WTC11 (cell line): ENCODE measurements around the gene PIK3R6. TPM values are rescaled to one million over a fixed set of nuclear protein-coding genes. Genes with fewer than 3 reads are reported as not detected.

Experiments
- ATAC-seq: fragments of 200-7000 bp; cut with Tn5 transposase; 2 replicates; pipeline ENCODE4 v1.10.0; 2021; ENCODE audit warnings: mild to moderate bottlenecking, moderate library complexity
- CTCF ChIA-PET: fragments of 300-600 bp; sonication (Branson Sonifier 250); formaldehyde crosslinking; loops from one replicate; lab custom pipeline; 2021; ENCODE audit warnings: antibody characterized with exemption; lab: Charles Lee
- POLR2A ChIA-PET: fragments of 350-600 bp; sonication (Branson Sonifier 250); formaldehyde crosslinking; loops from one replicate; lab custom pipeline; 2021; ENCODE audit warnings: antibody characterized with exemption; lab: Charles Lee
- DNase-seq: peaks from one replicate; pipeline ENCODE4 v3.0.0; 2021; ENCODE audit warnings: low spot score
- H3K27ac Mint-ChIP-seq: 2 replicates; pipeline ENCODE4 v1.8.0; 2021; ENCODE audit warnings: mixed read lengths
- H3K27me3 Mint-ChIP-seq: 2 replicates; pipeline ENCODE4 v1.8.0; 2021; ENCODE audit warnings: low read depth, mild to moderate bottlenecking, moderate library complexity, mixed read lengths
- H3K36me3 Mint-ChIP-seq: 2 replicates; pipeline ENCODE4 v1.8.0; 2021; ENCODE audit warnings: mixed read lengths
- H3K4me1 Mint-ChIP-seq: 2 replicates; pipeline ENCODE4 v1.8.0; 2022; ENCODE audit warnings: mixed read lengths
- H3K4me3 Mint-ChIP-seq: 2 replicates; pipeline ENCODE4 v1.8.0; 2021; ENCODE audit warnings: mild to moderate bottlenecking, moderate library complexity, mixed read lengths
- H3K9me3 Mint-ChIP-seq: 2 replicates; pipeline ENCODE4 v1.8.0; 2021; ENCODE audit warnings: mixed read lengths
- CREM ChIP-seq: sonication (generic); formaldehyde crosslinking; IDR thresholded peaks from 2 replicates; pipeline ENCODE4 v1.8.1; 2022; ENCODE audit warnings: mild to moderate bottlenecking, missing genetic modification reagents, moderate library complexity
- JUN ChIP-seq: sonication (generic); formaldehyde crosslinking; IDR thresholded peaks from 2 replicates; pipeline ENCODE4 v1.8.0; 2023; ENCODE audit warnings: mild to moderate bottlenecking, missing genetic modification reagents
- MXD4 ChIP-seq: fragments of 250-450 bp; sonication (Bioruptor Pico); IDR thresholded peaks from 2 replicates; pipeline ENCODE4 v1.8.0; 2021; ENCODE audit warnings: mild to moderate bottlenecking, moderate library complexity, borderline replicate concordance
- RELA ChIP-seq: sonication (generic); formaldehyde crosslinking; IDR thresholded peaks from 2 replicates; pipeline ENCODE4 v1.8.1; 2022; ENCODE audit warnings: missing genetic modification reagents, mild to moderate bottlenecking, borderline replicate concordance
- ZNF138 ChIP-seq: sonication (generic); formaldehyde crosslinking; conservative IDR thresholded peaks from 2 replicates; pipeline ENCODE4 v1.8.1; 2022; ENCODE audit warnings: mild to moderate bottlenecking, moderate library complexity, missing genetic modification reagents
- ZNF317 ChIP-seq: sonication (generic); formaldehyde crosslinking; IDR thresholded peaks from 2 replicates; pipeline ENCODE4 v1.8.1; 2023; ENCODE audit warnings: low read depth, mild to moderate bottlenecking, moderate library complexity, missing genetic modification reagents, borderline replicate concordance
- ZNF423 ChIP-seq: fragments of 250-450 bp; sonication (Bioruptor Pico); IDR thresholded peaks from 2 replicates; pipeline ENCODE4 v2.1.2; 2022; ENCODE audit warnings: mild to moderate bottlenecking, moderate library complexity
- total RNA-seq: library from RNA; stranded (reverse); gene quantifications from 3 replicates; pipeline ENCODE4 v1.2.3, GENCODE V29; 2021
- TF ChIP-seq, protein P1 (sequence below): sonication (generic); formaldehyde crosslinking; IDR thresholded peaks from 2 replicates; pipeline ENCODE4 v1.8.0; 2022; ENCODE audit warnings: mild to moderate bottlenecking, missing genetic modification reagents
- TF ChIP-seq, protein P2 (sequence below): fragments of 250-450 bp; sonication (Bioruptor Pico); conservative IDR thresholded peaks from 2 replicates; pipeline ENCODE4 v1.9.0; 2021; ENCODE audit warnings: mild to moderate bottlenecking
- TF ChIP-seq, protein P3 (sequence below): sonication (generic); formaldehyde crosslinking; IDR thresholded peaks from 2 replicates; pipeline ENCODE4 v1.8.1; 2023; ENCODE audit warnings: mild to moderate bottlenecking, missing genetic modification reagents
- TF ChIP-seq, protein P4 (sequence below): sonication (generic); formaldehyde crosslinking; conservative IDR thresholded peaks from 2 replicates; pipeline ENCODE4 v1.8.1; 2022; ENCODE audit warnings: mild to moderate bottlenecking, missing genetic modification reagents
- TF ChIP-seq, protein P5 (sequence below): sonication (generic); formaldehyde crosslinking; IDR thresholded peaks from 2 replicates; pipeline ENCODE4 v1.8.1; 2023; ENCODE audit warnings: mild to moderate bottlenecking, moderate library complexity, missing genetic modification reagents
- TF ChIP-seq, protein P6 (sequence below): sonication (generic); formaldehyde crosslinking; IDR thresholded peaks from 2 replicates; pipeline ENCODE4 v1.8.1; 2022; ENCODE audit warnings: mild to moderate bottlenecking, moderate library complexity, missing genetic modification reagents

The PIK3R6 gene
- total RNA-seq, 1 experiment from 2014 or later, result 0.15 TPM

DNA sequence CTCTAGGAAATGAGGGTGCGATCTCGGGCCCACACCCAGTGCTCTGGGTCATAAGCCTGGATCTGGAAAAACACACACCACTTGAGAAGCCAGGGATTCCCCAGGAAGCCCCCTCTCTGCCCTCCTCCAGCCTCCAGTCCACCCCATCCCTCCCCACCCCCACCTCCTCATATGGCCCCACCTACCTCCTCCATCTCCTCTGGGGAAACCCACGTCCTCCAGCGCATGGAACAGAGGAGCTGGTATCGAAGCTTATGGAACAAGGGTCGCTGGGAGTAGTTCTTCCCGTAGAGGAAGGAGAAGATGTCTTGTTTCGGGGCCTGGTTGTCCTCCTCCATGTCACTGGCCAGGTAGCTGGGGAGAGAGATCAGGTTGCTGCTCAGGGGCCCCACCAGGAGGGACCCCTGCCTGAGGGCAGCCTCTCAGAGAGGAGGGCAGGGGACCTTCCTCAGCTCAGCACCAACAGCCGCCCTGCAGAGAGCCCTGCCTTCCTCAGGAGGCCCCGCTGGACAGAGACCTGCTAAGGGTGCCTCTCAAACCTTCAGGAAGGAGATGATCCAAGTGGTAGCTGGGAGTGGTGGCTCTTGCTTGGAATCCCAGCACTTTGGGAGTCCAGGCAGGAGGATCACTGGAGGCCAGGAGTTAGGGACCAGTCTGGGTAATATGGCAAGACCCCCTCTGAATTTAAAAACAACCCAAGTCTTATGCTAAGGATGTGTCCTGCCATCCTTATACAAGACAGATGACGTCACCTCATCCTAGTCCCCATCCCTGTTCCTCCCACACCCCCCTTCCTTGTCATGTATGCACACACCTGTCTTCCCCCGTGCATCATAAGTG lies 114.1 kb downstream of the PIK3R6 start:
- 0 out of 2 replicates have a peak, but pooled peaks cover 10% of the 10 kb centered on the region for H3K9me3 Mint-ChIP-seq
- peaks cover 7% of the 10 kb centered on the region for H3K27me3 Mint-ChIP-seq
- POLR2A ChIA-PET, result no interaction called here
- CTCF ChIA-PET, result interaction anchor here (0.9 to 6.8 kb wide), 5 partner anchors 32 to 141 kb away, joined by 3 to 65 read pairs (median 7); partner anchors contain the start of gene MYH10
- TF ChIP-seq, protein P1, sequence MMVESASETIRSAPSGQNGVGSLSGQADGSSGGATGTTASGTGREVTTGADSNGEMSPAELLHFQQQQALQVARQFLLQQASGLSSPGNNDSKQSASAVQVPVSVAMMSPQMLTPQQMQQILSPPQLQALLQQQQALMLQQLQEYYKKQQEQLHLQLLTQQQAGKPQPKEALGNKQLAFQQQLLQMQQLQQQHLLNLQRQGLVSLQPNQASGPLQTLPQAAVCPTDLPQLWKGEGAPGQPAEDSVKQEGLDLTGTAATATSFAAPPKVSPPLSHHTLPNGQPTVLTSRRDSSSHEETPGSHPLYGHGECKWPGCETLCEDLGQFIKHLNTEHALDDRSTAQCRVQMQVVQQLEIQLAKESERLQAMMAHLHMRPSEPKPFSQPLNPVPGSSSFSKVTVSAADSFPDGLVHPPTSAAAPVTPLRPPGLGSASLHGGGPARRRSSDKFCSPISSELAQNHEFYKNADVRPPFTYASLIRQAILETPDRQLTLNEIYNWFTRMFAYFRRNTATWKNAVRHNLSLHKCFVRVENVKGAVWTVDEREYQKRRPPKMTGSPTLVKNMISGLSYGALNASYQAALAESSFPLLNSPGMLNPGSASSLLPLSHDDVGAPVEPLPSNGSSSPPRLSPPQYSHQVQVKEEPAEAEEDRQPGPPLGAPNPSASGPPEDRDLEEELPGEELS (CRISPR knock-in tag), result no peak
- TF ChIP-seq MXD4 (CRISPR knock-in tag) (no peak), CREM (no peak), JUN (CRISPR knock-in tag) (no peak), RELA (CRISPR knock-in tag) (no peak), ZNF317 (no peak), ZNF423 (CRISPR knock-in tag) (no peak), ZNF138 (no peak)
- TF ChIP-seq, protein P2, sequence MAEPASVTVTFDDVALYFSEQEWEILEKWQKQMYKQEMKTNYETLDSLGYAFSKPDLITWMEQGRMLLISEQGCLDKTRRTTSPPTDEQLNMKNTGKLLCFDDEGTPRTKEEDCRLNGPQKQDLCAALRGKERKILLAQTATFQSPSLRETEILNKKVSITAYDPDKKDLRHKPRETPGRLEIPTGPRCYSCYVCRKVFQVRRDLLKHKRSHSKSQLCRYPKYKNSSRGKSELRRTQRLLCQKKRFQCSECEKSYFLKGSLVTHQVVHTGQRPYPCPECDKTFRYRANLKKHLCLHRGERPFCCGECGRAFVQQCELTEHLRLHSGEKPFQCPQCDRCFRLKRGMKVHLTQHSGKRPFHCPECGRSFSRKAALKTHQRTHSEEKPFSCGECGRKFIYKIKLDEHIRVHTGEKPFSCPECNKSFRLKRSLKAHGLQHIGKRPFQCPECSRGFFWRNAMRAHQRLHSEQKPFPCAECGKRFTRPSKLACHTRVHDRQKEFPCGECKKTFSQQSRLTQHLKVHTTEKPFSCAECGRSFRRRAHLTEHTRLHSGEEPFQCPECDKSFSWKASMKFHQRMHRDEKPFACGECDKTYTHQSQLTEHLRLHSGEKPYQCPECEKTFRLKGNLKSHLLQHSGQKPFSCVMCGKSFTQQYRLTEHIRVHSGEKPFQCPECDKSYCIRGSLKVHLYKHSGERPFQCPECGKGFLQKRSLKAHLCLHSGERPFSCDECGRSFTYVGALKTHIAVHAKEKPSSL (CRISPR knock-in tag), result no peak
- TF ChIP-seq, protein P3, sequence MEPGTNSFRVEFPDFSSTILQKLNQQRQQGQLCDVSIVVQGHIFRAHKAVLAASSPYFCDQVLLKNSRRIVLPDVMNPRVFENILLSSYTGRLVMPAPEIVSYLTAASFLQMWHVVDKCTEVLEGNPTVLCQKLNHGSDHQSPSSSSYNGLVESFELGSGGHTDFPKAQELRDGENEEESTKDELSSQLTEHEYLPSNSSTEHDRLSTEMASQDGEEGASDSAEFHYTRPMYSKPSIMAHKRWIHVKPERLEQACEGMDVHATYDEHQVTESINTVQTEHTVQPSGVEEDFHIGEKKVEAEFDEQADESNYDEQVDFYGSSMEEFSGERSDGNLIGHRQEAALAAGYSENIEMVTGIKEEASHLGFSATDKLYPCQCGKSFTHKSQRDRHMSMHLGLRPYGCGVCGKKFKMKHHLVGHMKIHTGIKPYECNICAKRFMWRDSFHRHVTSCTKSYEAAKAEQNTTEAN (CRISPR knock-in tag), result no peak
- TF ChIP-seq, protein P4, sequence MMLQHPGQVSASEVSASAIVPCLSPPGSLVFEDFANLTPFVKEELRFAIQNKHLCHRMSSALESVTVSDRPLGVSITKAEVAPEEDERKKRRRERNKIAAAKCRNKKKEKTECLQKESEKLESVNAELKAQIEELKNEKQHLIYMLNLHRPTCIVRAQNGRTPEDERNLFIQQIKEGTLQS (CRISPR knock-in tag), result no peak
- TF ChIP-seq, protein P5, sequence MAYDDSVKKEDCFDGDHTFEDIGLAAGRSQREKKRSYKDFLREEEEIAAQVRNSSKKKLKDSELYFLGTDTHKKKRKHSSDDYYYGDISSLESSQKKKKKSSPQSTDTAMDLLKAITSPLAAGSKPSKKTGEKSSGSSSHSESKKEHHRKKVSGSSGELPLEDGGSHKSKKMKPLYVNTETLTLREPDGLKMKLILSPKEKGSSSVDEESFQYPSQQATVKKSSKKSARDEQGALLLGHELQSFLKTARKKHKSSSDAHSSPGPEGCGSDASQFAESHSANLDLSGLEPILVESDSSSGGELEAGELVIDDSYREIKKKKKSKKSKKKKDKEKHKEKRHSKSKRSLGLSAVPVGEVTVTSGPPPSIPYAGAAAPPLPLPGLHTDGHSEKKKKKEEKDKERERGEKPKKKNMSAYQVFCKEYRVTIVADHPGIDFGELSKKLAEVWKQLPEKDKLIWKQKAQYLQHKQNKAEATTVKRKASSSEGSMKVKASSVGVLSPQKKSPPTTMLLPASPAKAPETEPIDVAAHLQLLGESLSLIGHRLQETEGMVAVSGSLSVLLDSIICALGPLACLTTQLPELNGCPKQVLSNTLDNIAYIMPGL (CRISPR knock-in tag), result no peak
- TF ChIP-seq, protein P6, sequence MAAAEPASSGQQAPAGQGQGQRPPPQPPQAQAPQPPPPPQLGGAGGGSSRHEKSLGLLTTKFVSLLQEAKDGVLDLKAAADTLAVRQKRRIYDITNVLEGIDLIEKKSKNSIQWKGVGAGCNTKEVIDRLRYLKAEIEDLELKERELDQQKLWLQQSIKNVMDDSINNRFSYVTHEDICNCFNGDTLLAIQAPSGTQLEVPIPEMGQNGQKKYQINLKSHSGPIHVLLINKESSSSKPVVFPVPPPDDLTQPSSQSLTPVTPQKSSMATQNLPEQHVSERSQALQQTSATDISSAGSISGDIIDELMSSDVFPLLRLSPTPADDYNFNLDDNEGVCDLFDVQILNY (CRISPR knock-in tag), result no peak
- no peak for ATAC-seq
- peaks cover 15% of the 10 kb centered on the region for H3K4me1 Mint-ChIP-seq
- no peaks in the 10 kb centered on the region for H3K36me3 Mint-ChIP-seq
- H3K27ac Mint-ChIP-seq, result no peak overlapping the region
- DNase-seq, result no peak
- no peak overlapping the region for H3K4me3 Mint-ChIP-seq

Other genes starting within 250 kb of the PIK3R6 start
- gene MYH10, start 236.9 kb downstream of the PIK3R6 start, total RNA-seq, result 226 to 236 TPM (median 231 TPM) in 3 replicates
- gene CCDC42, start 122.8 kb downstream of the PIK3R6 start, total RNA-seq, result not detected in 3 replicates
- gene SPDYE4, start 109.1 kb downstream of the PIK3R6 start, total RNA-seq, result not detected in 3 replicates
- gene MFSD6L, start 68.3 kb downstream of the PIK3R6 start, total RNA-seq, result 4.0 to 5.2 TPM (median 4.5 TPM) in 3 replicates
- 5.9 to 7.5 TPM (median 5.9 TPM) in 3 replicates for gene PIK3R5, start 98.0 kb upstream of the PIK3R6 start, total RNA-seq
- gene NTN1, start 153.8 kb upstream of the PIK3R6 start, total RNA-seq, result 3.0 to 5.5 TPM (median 3.1 TPM) in 3 replicates